Peyer's patch (tissue), 4 donors: ENCODE data around the gene GCDH. TPM values are rescaled to one million over a fixed set of nuclear protein-coding genes. Genes with fewer than 3 reads are reported as not detected.
A peak's percentile ranks its signal among the peaks of the same experiment; 100 is the strongest.

Experiments used
- DNase-seq, 3 donors: peaks; one replicate each; pipeline ENCODE4 v3.0.0-alpha.2; 2017 to 2019
- H3K27ac ChIP-seq, 4 donors: fragments of 200-600 bp; sonication (generic); one replicate each; pipeline ENCODE4 v1.5.1; 2016 to 2019
- H3K27me3 ChIP-seq, 2 donors: fragments of 200-600 bp; sonication (generic); one replicate each; pipeline ENCODE4 v1.5.1; 2019
- H3K36me3 ChIP-seq, 3 donors: fragments of 200-600 bp; sonication (generic); one replicate each; pipeline ENCODE4 v1.5.1; 2016 to 2019
- H3K4me1 ChIP-seq, 4 donors: fragments of 200-600 bp; sonication (generic); one replicate each; pipeline ENCODE4 v1.5.1; 2016 to 2019
- H3K4me3 ChIP-seq, 4 donors: fragments of 200-600 bp; sonication (generic); 1 replicate in 3 of 4; 2 replicates in 1 of 4; pipeline ENCODE4 v1.5.1; 2016 to 2019; ENCODE audit warnings: mild to moderate bottlenecking in 1 of 4
- H3K9me3 ChIP-seq, 4 donors: fragments of 200-600 bp; sonication (generic); one replicate each; pipeline ENCODE4 v1.5.1; 2016 to 2019; ENCODE audit warnings: mild to moderate bottlenecking in 1 of 4
- POLR2A ChIP-seq, 2 donors: fragments of 450-650 bp; IDR thresholded peaks; one replicate each; pipeline ENCODE4 v1.5.1; 2017; ENCODE audit warnings: antibody characterized with exemption in 2 of 2, mild to moderate bottlenecking in 2 of 2, moderate library complexity in 2 of 2
- total RNA-seq, 4 donors: library from RNA; depleted of rRNA; stranded (reverse); fragments of >200 nt; gene quantifications; one replicate each; pipeline ENCODE4 v1.1.0, GENCODE V29; 2016
- TF ChIP-seq, protein P1 (sequence below), 6 experiments: fragments of 450-650 bp in 4 of 6; fragments of 200-600 bp in 2 of 6; sonication (generic) in 1 of 6; IDR thresholded peaks; one replicate each; pipeline ENCODE4 v1.5.1; 2017 to 2019; ENCODE audit warnings: antibody characterized with exemption in 6 of 6, mild to moderate bottlenecking in 3 of 6, moderate library complexity in 1 of 6

Gene GCDH
- total RNA-seq, 4 donors from 2014 or later = 25.2 to 44.4 (median 32.4) TPM

DNA sequence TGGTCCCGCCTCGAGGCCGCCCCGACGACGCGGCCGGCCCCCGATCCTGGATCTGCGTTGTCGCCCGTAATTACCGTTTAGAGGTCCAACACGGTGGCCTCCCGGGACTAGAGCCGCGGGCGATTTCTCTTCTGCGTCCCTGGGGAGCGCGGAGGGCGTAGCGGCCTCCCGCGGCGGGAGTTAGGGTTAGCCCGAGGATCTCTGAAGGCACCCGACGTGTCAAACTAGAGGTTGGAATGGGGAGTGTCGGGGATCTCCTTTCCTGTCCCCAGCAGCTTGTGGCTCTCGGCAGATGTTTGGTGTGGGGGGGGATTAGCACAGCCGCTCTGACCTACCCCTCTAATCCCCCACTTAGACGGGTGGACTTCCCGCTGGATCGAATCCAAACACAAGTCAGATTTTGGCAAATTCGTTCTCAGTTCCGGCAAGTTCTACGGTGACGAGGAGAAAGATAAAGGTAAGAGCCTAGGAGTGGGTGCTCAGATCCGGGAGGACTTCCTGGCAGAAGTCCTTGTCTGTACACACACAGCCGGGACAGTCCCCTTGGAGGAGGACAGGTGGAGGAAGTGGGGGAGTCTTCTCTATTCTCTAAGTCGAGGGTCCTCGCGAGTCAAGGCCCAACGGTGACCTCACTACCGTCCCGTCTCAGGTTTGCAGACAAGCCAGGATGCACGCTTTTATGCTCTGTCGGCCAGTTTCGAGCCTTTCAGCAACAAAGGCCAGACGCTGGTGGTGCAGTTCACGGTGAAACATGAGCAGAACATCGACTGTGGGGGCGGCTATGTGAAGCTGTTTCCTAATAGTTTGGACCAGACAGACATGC lies 48.0 kb downstream of the GCDH start:
- peak overlapping the region; percentile 80 to 99 (median 88) for H3K4me3 ChIP-seq
- no peaks in the 10 kb centered on the region for H3K9me3 ChIP-seq
- H3K27ac ChIP-seq = peak overlapping the region; percentile 85 to 97 (median 90)
- no peaks in the 10 kb centered on the region for H3K27me3 ChIP-seq
- H3K36me3 ChIP-seq = peaks cover 0 to 42% (median 0%) of the 10 kb centered on the region in 3 donors
- TF ChIP-seq, protein P1, sequence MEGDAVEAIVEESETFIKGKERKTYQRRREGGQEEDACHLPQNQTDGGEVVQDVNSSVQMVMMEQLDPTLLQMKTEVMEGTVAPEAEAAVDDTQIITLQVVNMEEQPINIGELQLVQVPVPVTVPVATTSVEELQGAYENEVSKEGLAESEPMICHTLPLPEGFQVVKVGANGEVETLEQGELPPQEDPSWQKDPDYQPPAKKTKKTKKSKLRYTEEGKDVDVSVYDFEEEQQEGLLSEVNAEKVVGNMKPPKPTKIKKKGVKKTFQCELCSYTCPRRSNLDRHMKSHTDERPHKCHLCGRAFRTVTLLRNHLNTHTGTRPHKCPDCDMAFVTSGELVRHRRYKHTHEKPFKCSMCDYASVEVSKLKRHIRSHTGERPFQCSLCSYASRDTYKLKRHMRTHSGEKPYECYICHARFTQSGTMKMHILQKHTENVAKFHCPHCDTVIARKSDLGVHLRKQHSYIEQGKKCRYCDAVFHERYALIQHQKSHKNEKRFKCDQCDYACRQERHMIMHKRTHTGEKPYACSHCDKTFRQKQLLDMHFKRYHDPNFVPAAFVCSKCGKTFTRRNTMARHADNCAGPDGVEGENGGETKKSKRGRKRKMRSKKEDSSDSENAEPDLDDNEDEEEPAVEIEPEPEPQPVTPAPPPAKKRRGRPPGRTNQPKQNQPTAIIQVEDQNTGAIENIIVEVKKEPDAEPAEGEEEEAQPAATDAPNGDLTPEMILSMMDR (IDR thresholded peaks at IDR 0.05) = peak in 3 of 6 experiments; percentile 12 to 48 (median 33)
- TF ChIP-seq POLR2A (IDR thresholded peaks at IDR 0.05) = no peak
- peak in 2 of 3 donors; percentile 43 to 70 for DNase-seq
- H3K4me1 ChIP-seq = peaks cover 0 to 51% (median 20%) of the 10 kb centered on the region in 4 donors

DNA sequence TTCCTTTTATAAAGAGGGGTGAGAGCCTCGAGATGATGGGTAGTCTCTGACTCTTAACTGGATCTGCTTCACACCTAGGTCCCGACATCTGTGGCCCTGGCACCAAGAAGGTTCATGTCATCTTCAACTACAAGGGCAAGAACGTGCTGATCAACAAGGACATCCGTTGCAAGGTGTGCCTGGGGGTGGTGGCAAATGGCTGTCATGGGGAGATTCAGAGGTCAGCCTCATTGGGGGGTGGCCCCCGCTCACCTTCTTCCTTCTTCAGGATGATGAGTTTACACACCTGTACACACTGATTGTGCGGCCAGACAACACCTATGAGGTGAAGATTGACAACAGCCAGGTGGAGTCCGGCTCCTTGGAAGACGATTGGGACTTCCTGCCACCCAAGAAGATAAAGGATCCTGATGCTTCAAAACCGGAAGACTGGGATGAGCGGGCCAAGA lies 49.0 kb downstream of the GCDH start:
- Histone ChIP-seq H3K36me3 (peaks cover 0 to 50% (median 0%) of the 10 kb centered on the region in 3 donors), H3K4me1 (peaks cover 0 to 51% (median 20%) of the 10 kb centered on the region in 4 donors), H3K27me3 (no peaks in the 10 kb centered on the region), H3K27ac (peak overlapping the region; percentile 43 to 97 (median 90)), H3K4me3 (peak overlapping the region; percentile 80 to 99 (median 88)), H3K9me3 (no peaks in the 10 kb centered on the region)
- TF ChIP-seq, protein P1 (IDR thresholded peaks at IDR 0.05) = no peak
- no peak for TF ChIP-seq POLR2A (IDR thresholded peaks at IDR 0.05)
- DNase-seq = no peak

DNA sequence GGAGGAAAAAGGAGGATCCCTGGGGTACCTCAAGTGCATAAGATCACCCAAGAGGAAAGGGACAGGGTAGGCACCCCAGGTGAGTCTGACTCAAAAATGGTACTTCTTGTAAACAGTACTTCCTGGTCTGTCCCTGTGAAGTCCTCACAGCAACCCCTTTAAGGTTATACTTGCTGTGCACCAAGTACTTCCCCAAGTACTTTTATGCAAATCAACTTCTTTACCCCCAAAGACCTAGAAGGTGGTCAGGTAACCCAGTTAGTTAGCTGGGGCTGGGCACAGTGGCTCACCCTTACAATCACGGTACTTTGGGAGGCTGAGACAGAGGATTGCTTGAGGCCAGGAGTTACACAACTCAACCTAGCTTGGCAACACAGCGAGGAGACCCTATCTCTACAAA lies 49.9 kb downstream of the GCDH start:
- Histone ChIP-seq H3K36me3 (peaks cover 0 to 50% (median 0%) of the 10 kb centered on the region in 3 donors), H3K27me3 (no peaks in the 10 kb centered on the region), H3K4me1 (peaks cover 0 to 51% (median 20%) of the 10 kb centered on the region in 4 donors), H3K9me3 (no peaks in the 10 kb centered on the region), H3K27ac (peak overlapping the region in 2 of 4 donors; percentile 43 to 97), H3K4me3 (peak overlapping the region in 2 of 4 donors; percentile 80 to 81)
- no peak for TF ChIP-seq POLR2A (IDR thresholded peaks at IDR 0.05)
- TF ChIP-seq, protein P1 (IDR thresholded peaks at IDR 0.05) = no peak
- no peak for DNase-seq

DNA sequence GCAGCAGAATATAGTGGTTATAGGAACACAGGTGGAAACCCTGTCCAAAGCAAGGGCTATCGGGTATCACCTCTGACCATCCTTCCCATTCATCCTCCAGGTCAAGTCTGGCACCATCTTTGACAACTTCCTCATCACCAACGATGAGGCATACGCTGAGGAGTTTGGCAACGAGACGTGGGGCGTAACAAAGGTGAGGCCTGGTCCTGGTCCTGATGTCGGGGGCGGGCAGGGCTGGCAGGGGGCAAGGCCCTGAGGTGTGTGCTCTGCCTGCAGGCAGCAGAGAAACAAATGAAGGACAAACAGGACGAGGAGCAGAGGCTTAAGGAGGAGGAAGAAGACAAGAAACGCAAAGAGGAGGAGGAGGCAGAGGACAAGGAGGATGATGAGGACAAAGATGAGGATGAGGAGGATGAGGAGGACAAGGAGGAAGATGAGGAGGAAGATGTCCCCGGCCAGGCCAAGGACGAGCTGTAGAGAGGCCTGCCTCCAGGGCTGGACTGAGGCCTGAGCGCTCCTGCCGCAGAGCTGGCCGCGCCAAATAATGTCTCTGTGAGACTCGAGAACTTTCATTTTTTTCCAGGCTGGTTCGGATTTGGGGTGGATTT lies 52.6 kb downstream of the GCDH start:
- peaks cover 0 to 57% (median 18%) of the 10 kb centered on the region in 4 donors for H3K4me1 ChIP-seq
- TF ChIP-seq, protein P1 (IDR thresholded peaks at IDR 0.05) = no peak
- TF ChIP-seq POLR2A (IDR thresholded peaks at IDR 0.05) = no peak
- no peak overlapping the region for H3K4me3 ChIP-seq
- H3K9me3 ChIP-seq = no peaks in the 10 kb centered on the region
- H3K27ac ChIP-seq = peak overlapping the region in 1 of 4 donors; percentile 25
- no peak for DNase-seq
- H3K27me3 ChIP-seq = no peaks in the 10 kb centered on the region
- peaks cover 0 to 60% (median 0%) of the 10 kb centered on the region in 3 donors for H3K36me3 ChIP-seq

DNA sequence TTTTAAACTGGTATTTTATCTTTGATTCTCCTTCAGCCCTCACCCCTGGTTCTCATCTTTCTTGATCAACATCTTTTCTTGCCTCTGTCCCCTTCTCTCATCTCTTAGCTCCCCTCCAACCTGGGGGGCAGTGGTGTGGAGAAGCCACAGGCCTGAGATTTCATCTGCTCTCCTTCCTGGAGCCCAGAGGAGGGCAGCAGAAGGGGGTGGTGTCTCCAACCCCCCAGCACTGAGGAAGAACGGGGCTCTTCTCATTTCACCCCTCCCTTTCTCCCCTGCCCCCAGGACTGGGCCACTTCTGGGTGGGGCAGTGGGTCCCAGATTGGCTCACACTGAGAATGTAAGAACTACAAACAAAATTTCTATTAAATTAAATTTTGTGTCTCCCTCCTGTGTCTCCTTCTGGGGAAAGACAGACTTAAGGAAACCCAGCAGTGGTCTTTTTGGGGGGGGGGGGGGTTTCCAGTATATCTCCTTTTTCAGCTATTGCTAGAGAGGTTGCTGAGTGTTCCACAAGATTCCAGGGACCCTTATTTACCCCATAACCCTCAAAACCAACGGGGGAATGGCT lies 53.2 kb downstream of the GCDH start:
- peak overlapping the region in 3 of 4 donors; percentile 93 to 97 (median 94) for H3K27ac ChIP-seq
- no peak for DNase-seq
- H3K36me3 ChIP-seq = peaks cover 0 to 67% (median 0%) of the 10 kb centered on the region in 3 donors
- TF ChIP-seq, protein P1 (IDR thresholded peaks at IDR 0.05) = no peak
- TF ChIP-seq POLR2A (IDR thresholded peaks at IDR 0.05) = no peak
- H3K9me3 ChIP-seq = no peaks in the 10 kb centered on the region
- no peaks in the 10 kb centered on the region for H3K27me3 ChIP-seq
- H3K4me1 ChIP-seq = peaks cover 0 to 57% (median 18%) of the 10 kb centered on the region in 4 donors
- H3K4me3 ChIP-seq = no peak overlapping the region
